Measurements from ENCODE around the gene ABLIM3.
"Not testable (repeated sequence)": the region's sequence is repeated elsewhere in the genome, so short reads cannot be mapped to it uniquely, and the experiment has no call there.

Gene ABLIM3

GRCh38 chr5:149160291-149160787, 19.0 kb downstream of the ABLIM3 start:
- peak in 1 of 3 experiments; percentile 5 for DNase-seq

DNA sequence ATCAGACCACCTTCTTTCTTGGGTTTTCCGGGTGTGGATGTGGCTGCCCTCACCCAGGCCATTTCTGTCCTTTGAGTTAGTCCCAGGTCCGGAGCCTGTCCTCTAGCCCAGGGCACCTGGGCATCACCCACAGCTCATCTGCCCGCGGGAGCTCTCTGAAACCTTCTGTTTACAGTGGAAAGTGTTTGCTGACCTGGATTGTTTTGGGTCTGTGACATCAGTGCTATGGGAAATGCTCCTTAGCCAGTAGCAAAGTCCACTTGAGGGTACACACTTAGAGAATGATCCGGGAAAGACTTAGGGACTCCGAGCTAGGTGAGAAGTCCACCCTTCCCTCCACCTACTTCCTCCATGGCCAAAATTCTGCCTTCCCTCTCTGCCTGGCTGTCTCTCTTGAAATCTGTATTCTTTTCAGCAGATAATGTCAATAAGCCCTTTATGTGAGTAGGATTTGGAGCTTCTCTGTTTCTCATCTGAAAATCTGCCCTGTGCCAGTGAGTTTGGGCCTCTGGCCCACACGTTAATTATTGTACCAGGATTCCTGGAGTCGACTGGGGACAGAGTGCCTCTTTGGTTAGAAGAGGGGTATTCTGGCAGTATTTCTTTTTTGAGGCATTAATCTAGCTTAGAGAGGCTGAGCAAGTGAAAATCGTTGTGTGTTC, 19.9 kb downstream of the ABLIM3 start:
- no peak for DNase-seq

DNA sequence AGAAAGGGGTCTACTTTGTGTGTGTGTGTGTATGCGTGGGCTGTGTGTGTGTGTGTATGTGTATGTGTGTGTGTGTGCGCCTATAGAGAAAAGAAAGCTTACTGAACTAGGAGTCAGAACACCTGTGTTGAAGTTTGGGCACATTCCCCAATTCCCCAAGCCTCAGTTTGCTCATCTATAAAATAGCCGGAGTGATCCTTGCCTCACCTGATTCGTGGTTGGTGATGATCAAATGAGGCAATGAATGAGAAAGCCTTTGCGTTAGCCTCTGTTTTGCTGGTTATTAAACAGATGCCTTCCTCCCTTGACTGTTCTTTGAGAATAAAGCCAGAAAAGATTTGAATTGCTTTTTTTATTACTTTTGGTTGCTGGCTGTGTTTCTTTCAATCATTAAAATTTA, 20.6 kb downstream of the ABLIM3 start:
- DNase-seq = no peak

DNA sequence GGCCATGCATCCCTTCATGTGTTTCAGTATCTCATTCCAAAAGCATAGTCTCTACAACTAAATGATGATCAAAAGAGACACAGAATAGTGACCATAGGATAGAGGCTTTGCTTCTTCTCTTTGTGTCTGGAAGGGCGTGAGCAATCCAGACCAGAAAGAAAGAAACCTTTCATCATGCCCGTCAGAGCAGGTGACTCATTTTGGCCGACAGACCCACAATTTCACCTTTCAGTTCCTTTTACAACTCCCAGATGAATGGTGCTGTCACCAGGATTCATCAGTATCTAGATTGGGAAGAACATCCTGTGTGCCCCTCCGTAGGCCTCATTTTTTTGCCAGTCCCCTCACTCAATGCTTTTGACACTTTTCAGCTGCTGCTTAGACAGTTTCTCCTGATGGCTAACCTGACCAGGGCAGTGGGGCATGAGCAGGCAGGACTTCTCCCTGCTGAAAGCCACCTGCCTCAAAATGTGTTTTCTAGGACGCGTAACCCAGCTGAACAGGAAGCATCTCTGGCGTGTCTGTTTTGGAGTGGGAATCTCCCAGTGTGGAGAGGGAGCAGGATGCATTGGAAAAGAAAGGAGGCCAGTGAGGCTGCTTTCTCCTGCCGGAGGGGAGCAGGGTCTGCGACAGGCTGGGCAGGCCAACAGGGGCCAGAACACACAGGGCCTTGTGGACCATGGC, 21.2 kb downstream of the ABLIM3 start:
- no peak for DNase-seq

- DNase-seq = no peak
Observed at GRCh38 chr5:149164731-149165130, 23.4 kb downstream of the ABLIM3 start.

DNA sequence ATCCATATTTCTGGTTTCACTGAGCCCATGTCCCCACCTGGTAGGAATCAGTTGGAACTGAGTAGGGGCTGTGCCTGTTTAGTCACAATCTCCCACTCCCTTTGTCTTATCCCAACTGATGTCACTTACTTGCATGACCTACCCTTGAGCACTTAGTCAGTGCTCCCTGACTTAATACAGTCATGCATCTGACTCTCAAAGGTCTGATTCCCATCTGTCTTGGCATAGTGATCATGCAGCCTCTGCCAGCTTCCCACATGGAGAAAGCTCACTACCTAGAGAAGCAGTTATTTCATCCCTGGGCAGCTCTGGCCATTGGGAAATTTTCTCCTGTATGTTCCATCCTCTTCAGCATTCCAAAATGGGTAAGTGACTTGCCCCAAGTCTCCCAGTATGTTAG, 24.8 kb downstream of the ABLIM3 start:
- DNase-seq = no peak

- DNase-seq = no peak
Observed at GRCh38 chr5:149166591-149167100, 25.4 kb downstream of the ABLIM3 start.

DNA sequence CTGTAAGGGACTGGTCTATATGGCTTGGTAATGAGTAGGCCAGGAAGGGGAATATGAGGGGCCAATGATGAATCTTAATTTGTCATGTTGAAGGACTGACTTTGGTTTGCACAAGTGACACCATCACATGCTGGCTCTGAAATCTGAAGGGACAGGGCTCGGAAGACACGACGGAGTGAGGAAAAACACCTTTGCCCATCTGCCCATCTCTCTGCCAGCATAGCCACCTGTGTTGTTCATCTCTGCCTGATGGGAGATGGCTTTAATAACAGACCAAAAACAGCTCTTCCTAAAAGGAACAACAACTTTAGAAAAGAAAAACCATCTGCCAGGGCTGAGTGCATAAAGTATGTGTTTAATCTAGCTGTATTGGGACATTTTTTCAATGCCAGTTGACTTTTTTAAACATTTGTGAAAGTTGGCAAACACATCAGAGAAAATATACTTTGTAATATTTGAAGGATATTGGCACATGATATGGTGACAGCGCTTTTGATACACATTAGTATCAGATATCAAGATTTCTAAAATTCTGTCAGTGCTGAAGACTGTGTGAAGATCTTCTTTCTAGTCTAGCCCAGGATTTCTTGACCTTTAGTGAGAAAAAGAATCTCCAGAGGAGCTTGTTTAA, 27.1 kb downstream of the ABLIM3 start:
- DNase-seq = no peak

- peak in 1 of 3 experiments; percentile 71 for DNase-seq
Observed at GRCh38 chr5:149170299-149170698, 29.0 kb downstream of the ABLIM3 start.

DNA sequence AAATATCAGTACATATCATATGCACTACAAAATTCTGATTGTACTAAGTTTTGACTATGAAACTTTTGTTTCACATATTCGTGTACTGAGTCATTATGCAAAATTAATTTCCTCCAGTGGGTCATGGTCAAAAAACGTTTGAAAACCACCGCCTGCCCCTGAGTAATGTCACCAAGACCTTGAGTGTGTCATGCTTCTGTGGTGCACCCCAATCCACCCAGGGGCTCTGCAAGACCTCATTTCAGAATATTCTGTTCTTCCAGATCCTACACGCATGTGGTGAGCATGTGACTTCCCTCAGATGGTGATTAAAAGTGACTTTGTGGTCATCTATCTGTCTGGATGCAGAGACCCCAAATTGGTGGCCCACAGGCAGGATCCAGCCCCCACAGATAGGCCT, 31.0 kb downstream of the ABLIM3 start:
- DNase-seq = no peak

DNA sequence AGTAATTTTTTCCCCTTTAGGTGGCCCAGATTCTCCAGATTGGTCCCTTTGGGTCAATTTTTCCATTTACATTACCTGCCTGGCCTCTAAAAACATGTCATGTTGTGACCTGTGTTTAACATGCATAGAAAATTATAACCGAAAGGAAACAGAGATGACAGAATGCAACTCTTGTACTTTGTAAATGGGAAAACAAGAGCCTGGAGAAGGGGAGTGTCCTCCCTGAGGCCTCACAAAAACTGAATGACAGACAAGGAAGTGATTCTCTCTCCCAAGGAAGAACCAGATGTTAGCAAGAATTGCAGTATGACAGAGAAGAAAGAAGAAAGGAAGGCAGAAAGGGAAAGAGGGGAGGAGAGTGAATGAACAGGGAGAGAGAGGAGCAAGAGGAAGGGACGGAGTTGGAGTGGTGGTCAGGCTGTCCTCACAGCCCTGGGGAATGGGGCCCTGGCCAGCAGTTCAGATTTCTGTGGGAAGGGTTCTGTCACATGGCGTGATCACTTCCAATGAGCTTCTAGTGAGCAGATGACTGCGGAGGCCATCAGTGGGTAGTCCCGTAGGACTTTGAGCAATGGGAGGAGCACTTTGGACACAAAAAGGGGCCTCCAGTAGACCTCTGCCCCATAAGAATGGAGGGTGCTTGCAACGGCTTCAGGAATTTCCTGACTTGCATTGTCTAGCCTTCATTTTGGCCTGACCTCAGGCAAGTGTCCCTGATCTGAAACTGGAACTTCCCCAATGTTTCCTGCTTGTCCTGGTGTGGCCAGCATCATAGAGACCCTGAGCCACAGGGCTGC, 31.6 kb downstream of the ABLIM3 start:
- DNase-seq = no peak

DNA sequence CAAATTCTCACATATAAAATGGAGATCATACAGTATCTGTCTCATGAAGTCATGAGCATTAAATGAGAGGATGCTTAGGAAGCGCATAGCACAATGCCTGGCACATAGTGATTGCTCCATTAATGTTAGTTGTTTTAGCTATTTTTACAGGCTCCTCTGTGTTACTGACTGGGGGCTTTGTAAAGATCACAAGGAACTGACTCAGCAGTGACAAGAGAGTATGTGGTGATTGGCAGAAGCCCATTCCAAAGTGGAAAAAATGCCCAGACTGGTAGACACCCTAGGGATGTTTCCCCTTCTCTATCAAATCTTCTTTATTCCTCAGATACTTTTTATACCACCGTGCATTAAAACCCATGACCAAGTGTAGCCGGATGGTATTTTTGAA, 33.5 kb downstream of the ABLIM3 start:
- no peak for DNase-seq

GRCh38 chr5:149175346-149176105, 34.2 kb downstream of the ABLIM3 start:
- no peak for DNase-seq

DNA sequence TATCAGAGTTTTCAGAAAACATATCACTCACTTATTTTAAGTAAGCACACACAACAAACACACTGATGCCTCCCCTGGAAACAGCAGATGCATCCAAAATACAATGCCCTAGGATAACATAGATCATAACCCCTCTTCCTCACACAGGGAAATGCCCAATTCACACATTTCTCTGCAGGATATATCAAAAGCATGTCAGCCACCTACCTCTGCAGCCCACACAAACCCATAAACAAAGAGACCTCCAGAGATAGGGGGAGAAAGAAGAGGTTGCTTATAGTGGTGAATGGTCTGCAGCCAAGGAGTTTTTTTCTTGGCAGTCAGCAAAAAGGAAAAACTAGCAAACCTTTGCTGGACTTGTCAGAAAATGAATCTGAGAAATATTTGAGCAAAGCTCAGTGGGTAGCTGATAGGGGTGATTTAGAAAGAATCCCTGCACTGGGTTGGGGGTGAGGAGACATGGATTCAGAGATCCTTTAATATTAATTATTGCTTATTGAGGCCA, 36.1 kb downstream of the ABLIM3 start:
- DNase-seq = no peak

DNA sequence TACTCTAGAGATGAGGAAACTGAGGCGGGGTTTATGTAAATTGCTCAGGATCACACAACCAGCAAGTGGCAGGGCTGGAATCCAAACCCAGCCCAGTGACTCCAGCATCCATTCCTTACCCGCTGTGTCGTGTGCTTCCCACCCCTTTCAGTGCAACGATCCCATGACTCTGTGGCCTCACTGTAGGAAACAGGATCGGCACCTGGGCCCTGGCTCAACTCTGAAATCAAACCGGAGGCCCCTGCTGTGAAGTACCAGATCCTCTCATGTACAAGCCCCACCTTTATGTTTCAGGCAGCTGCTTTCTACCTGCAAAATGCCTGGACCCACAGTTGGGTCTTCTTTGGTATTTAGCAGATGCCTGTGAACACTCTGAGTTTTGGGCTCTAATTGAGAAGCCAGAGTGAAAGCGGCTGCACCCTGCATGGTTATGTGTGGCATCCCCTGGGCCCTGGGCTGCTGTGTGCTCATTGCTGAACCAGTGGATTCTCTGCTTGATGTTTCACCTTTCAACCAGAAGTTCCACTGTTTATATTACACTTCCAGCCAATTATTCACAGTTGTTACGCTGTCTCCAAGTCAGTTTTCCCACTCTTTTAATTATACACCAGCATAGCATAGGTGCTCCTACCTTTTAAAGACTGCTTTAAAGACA, 36.7 kb downstream of the ABLIM3 start:
- peak in 2 of 3 experiments; percentile 3 to 52 for DNase-seq

DNA sequence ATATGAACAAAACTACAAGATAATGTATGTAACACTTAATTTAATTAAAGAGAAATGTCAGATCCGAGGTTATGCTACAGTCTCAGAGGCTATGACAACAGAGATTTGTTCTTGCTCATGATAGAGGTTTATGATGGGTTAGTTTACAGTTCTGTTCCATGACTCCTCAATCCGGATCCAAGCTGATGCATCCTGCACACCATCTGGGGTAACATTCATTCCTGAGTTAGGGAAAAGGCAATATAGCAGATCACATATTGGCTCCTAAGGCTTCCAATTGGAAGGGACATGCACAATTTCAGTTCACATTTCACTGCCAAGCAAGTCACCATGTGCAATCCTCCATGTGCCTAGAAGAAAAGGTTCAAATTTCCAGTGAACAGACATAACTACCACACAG, 40.4 kb downstream of the ABLIM3 start:
- no peak for DNase-seq

DNA sequence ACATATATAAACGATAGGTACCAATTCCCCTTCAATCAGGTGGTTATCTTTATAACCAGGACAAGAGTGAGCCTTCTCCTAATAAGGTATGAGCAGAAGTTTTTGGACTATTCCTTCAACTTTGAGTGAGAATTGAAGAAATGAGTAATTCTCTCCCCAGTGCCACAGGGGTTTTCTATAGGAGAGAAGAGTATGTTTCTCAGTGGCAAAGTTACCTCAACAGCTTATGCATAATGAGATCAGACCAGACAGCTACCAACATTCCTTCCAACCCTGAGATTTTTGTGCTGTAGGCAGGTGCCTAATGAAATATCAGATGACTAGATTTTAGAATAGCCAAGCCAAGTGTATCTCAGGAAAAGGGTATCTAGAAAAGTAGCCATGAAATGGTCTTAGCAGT, 40.9 kb downstream of the ABLIM3 start:
- DNase-seq = no peak

GRCh38 chr5:149185067-149185466, 43.8 kb downstream of the ABLIM3 start:
- no peak for DNase-seq

GRCh38 chr5:149186506-149186905, 45.2 kb downstream of the ABLIM3 start:
- DNase-seq = no peak

DNA sequence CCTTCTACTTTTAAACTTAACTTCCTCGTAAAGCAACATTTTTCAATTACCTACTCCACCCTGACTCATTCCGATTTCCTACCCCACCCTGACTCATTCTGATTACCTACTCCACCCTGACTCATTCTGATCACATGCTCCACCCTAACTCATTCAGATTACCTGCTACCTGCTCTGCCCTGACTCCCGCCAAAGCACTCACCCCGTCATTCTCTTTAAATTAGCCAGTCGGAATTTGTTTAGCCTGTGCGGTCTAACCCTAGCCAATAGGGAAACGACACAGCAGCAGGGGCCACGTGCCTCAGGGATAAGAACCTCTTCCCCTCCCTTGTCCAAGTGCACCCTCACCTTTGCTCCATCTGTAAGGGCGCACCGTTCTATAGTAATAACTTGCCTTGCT, 46.3 kb downstream of the ABLIM3 start:
- not testable (repeated sequence) for DNase-seq

DNA sequence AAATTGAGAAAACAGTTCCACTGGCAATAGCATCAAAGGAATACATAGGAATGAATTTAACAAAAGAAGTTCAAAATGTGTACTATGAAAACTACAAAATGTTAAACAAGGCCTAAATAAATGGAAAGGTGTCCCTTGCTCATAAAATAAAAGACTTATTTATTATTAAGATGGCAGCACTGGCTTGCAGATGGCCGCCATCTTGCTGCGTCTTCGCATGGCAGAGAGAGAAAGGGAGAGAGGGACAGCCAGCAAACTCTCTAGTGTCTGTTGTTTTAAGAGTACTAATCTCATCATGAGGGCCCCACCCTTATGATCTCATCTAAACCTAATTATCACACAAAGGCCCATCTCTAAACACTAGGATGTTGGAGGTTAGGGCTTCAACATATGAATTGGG, 47.1 kb downstream of the ABLIM3 start:
- no peak for DNase-seq
